Activated CD4-positive, alpha-beta memory T cell treated with anti-CD3 and anti-CD28 coated beads, Interleukin-2, amount 10 ng/mL, durations not matched to agents 7 days and 5 days (primary cell): ENCODE measurements around the gene AIMP2. TPM values are rescaled to one million over a fixed set of nuclear protein-coding genes. Genes with fewer than 3 reads are reported as not detected.
"Not testable (repeated sequence)": the region's sequence is repeated elsewhere in the genome, so short reads cannot be mapped to it uniquely, and the experiment has no call there.

Experiments
- CTCF ChIA-PET: fragments of 350-600 bp; sonication (Branson Sonifier 250); formaldehyde crosslinking; loops from one replicate; lab custom pipeline; 2021; ENCODE audit warnings: antibody characterized with exemption, inconsistent platforms; lab: Charles Lee
- POLR2A ChIA-PET: fragments of 350-600 bp; sonication (Branson Sonifier 250); formaldehyde crosslinking; loops from one replicate; lab custom pipeline; 2021; ENCODE audit warnings: antibody characterized with exemption; lab: Charles Lee
- DNase-seq: peaks from one replicate; pipeline ENCODE4 v3.0.0-alpha.2; 2020
- H3K27ac Mint-ChIP-seq: one replicate; pipeline ENCODE4 v1.8.0; 2021; ENCODE audit warnings: mild to moderate bottlenecking, mixed read lengths
- H3K27me3 Mint-ChIP-seq: one replicate; pipeline ENCODE4 v1.8.0; 2021; ENCODE audit warnings: mixed read lengths
- H3K36me3 Mint-ChIP-seq: one replicate; pipeline ENCODE4 v1.8.0; 2021; ENCODE audit warnings: low read depth, mixed read lengths
- H3K4me1 Mint-ChIP-seq: one replicate; pipeline ENCODE4 v1.8.0; 2021; ENCODE audit warnings: mixed read lengths
- H3K4me3 Mint-ChIP-seq: one replicate; pipeline ENCODE4 v1.8.0; 2021; ENCODE audit warnings: mild to moderate bottlenecking, mixed read lengths
- H3K9me3 Mint-ChIP-seq: one replicate; pipeline ENCODE4 v1.8.0; 2021; ENCODE audit warnings: mixed read lengths
- total RNA-seq, 2 experiments: library from RNA; stranded (reverse); gene quantifications; one replicate each; pipeline ENCODE4 v1.2.3, GENCODE V29; 2021

Gene AIMP2
- total RNA-seq, 2 experiments from 2014 or later: 21.9 to 22.3 TPM

DNA sequence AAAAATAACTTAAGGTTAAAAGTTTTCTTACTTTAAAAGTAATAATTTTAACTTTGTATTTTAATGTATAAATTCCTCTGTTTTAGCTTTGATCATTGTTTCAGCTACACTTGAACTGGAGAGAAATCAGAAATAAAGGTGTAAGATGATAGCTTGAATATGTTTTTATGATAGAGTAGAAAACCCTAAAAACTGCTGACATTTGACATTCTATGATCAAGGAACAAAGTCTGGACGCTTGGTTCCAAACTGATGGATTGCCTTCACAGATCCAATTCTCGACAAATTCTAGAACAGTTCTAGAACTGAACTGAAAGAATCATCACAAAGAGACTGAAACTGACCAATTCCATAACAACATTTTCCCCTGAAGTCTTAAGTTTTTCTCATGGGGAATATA lies 21.9 kb downstream of the AIMP2 start, which contains the start of gene ANKRD61:
ANKRD61 (plus strand) TSS at position 389 of the 400 bp plus-strand sequence; CDS start at position 389, 0 bp downstream.
- no peaks in the 10 kb centered on the region for H3K27me3 Mint-ChIP-seq
- H3K4me1 Mint-ChIP-seq: peaks cover 28% of the 10 kb centered on the region
- ChIA-PET CTCF (interaction anchor here (0.6 kb wide), 1 partner anchor 582 kb away, joined by 3 read pairs; no protein-coding TSS in a partner anchor), POLR2A (interaction anchor here (1.1 kb wide), 1 partner anchor 22 kb away, joined by 3 read pairs; the partner anchor contains the start of genes AIMP2 and PMS2)
- H3K27ac Mint-ChIP-seq: peak within 1 kb of the TSS; percentile 28
- no peak within 1 kb of the TSS for H3K4me3 Mint-ChIP-seq
- no peaks in the 10 kb centered on the region for H3K9me3 Mint-ChIP-seq
- no peak for DNase-seq
- peaks cover 65% of the 10 kb centered on the region for H3K36me3 Mint-ChIP-seq

DNA sequence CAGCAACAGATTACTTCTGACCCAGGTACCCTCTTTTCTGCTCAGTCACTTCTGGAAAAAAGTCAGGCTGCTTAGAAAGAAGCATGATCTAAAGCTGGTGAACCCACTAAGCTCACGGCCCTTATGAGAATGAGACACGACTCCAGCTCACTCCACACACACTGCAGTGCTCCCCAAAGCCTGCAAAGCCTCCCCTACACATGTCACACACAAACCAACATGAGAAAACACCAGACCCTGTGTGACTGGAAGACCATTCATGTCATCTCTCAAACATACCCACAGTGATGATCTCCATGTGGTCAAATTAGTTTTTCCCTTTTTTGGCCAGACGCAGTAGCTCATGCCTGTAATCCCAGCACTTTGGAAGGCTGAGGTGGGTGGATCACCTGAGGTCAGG lies 22.5 kb downstream of the AIMP2 start:
- Mint-ChIP-seq H3K4me1 (peaks cover 22% of the 10 kb centered on the region), H3K9me3 (no peaks in the 10 kb centered on the region), H3K27ac (peak overlapping the region; percentile 28), H3K4me3 (no peak overlapping the region), H3K36me3 (peaks cover 65% of the 10 kb centered on the region), H3K27me3 (no peaks in the 10 kb centered on the region)
- no peak for DNase-seq
- POLR2A ChIA-PET: interaction anchor here (1.1 to 1.3 kb wide), 2 partner anchors 22 to 75 kb away, joined by 3 to 4 read pairs; partner anchors contain the start of genes AIMP2 and PMS2
- CTCF ChIA-PET: no interaction called here

DNA sequence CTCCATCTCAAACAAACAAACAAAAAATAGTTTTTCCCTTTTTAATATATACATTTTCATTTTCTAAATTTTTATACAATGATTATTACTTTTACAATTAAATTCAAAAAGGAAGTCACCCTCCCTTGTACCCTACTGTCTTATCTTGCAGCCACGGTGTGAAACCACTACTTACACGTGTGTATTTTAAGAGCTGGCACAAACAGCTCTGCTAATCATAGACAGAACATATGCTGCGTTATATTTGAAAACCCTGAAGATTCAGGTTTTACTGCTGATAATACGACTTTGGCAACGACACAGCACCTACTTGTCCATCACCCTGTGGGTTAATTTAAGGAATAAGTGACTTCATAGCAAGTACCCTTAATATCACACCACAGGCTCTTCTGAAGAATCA lies 23.1 kb downstream of the AIMP2 start:
- Mint-ChIP-seq H3K4me3 (no peak overlapping the region), H3K36me3 (peaks cover 63% of the 10 kb centered on the region), H3K27ac (no peak overlapping the region), H3K9me3 (no peaks in the 10 kb centered on the region), H3K27me3 (no peaks in the 10 kb centered on the region), H3K4me1 (peaks cover 16% of the 10 kb centered on the region)
- ChIA-PET POLR2A (interaction anchor here (1.1 to 1.3 kb wide), 2 partner anchors 23 to 74 kb away, joined by 3 to 4 read pairs; partner anchors contain the start of genes AIMP2 and PMS2), CTCF (interaction anchor here (0.6 to 1.2 kb wide), 2 partner anchors 176 to 318 kb away, joined by 4 read pairs; no protein-coding TSS in a partner anchor)
- DNase-seq: no peak

DNA sequence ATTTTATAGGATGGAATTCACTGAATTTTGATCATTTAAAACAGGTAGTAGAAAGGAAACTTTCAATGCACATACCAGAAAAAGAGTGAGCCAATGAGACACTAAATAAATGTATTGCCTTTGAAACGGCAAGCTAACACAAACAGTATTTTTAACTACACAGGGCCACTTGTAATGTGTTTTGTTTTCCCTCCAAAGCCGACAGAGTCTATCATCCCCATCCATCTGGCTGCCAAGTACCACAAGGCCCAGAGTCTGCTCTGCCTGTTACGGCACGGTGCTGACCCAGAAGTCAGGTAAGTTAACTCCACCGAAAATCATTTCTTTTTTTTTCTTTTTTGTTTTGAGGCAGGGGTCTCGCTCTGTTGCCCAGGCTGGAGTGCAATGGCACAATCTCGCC lies 23.6 kb downstream of the AIMP2 start:
- H3K27ac Mint-ChIP-seq: no peak overlapping the region
- CTCF ChIA-PET: interaction anchor here (0.6 to 1.2 kb wide), 2 partner anchors 176 to 318 kb away, joined by 4 read pairs; no protein-coding TSS in a partner anchor
- POLR2A ChIA-PET: interaction anchor here (1.3 kb wide), 1 partner anchor 74 kb away, joined by 4 read pairs; no protein-coding TSS in a partner anchor

DNA sequence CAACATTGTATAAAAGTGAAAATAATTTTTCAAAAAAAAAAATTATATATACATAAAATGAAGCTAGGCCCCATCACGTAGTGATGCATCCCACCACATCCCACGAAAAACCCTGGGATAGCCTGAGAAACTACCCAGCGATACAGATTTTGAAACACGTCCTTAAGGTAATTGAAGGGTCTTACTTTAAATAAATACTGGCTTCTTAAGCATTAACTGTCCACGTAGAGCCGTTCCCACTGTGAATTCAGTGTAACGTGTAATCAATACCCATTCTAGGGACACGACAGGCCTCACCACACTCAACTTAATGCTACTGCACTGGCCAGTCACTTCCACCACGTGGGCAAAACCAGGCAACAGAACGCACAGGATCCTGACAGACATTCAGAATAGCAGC lies 26.1 kb downstream of the AIMP2 start:
- peaks cover 57% of the 10 kb centered on the region for H3K36me3 Mint-ChIP-seq
- DNase-seq: no peak
- no peak overlapping the region for H3K4me3 Mint-ChIP-seq
- peaks cover 12% of the 10 kb centered on the region for H3K4me1 Mint-ChIP-seq
- CTCF ChIA-PET: no interaction called here
- no peaks in the 10 kb centered on the region for H3K9me3 Mint-ChIP-seq
- no peak overlapping the region for H3K27ac Mint-ChIP-seq
- H3K27me3 Mint-ChIP-seq: no peaks in the 10 kb centered on the region
- POLR2A ChIA-PET: interaction anchor here (0.7 kb wide), 1 partner anchor 71 kb away, joined by 3 read pairs; no protein-coding TSS in a partner anchor

More for the DNA sequence above, 23.6 kb downstream of the AIMP2 start:
- H3K36me3 Mint-ChIP-seq: peaks cover 61% of the 10 kb centered on the region
- peaks cover 12% of the 10 kb centered on the region for H3K4me1 Mint-ChIP-seq
- no peaks in the 10 kb centered on the region for H3K9me3 Mint-ChIP-seq
- H3K27me3 Mint-ChIP-seq: no peaks in the 10 kb centered on the region
- no peak for DNase-seq
- H3K4me3 Mint-ChIP-seq: no peak overlapping the region

DNA sequence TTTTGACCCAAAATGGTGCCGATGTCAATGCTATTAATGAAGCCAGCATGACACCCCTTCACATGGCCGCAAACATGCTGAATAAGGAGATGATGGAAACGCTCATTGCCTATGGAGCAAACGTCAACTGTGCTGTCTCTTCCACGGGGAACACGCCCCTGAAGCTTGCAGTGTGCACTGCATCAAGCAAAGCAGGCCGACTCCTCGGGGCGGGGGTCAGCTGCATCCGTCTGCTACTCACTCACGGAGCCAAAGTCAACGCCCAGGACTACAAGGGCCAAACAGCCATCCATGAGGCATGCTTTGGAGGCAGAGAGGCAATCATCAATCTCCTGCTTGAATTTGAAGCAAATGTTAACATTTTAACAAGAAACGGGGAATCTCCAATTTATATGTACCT lies 26.6 kb downstream of the AIMP2 start:
- ChIA-PET CTCF (no interaction called here), POLR2A (interaction anchor here (0.7 kb wide), 1 partner anchor 71 kb away, joined by 3 read pairs; no protein-coding TSS in a partner anchor)
- Mint-ChIP-seq H3K9me3 (no peaks in the 10 kb centered on the region), H3K27ac (no peak overlapping the region), H3K4me1 (peaks cover 12% of the 10 kb centered on the region), H3K4me3 (no peak overlapping the region), H3K36me3 (peaks cover 59% of the 10 kb centered on the region), H3K27me3 (no peaks in the 10 kb centered on the region)
- no peak for DNase-seq

DNA sequence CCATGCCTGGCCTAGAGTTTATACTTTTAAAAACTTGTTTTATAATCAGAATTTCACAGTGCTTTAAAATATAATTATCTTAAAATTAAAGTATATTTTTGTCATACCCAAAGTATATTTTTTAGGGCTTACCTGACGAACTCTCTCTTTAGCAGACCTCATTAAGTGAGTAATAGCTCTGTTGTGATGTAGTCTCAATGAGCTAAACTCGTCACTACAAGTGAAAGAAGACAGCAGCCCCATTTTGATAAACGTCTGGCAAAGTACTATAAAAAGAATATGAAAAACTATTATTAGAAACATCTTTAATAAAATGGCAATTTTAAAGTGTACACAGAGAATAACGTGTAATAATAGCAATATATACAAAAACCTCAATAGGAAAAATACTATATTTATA lies 40.7 kb downstream of the AIMP2 start:
- Mint-ChIP-seq H3K27me3 (no peaks in the 10 kb centered on the region), H3K4me1 (peaks cover 7% of the 10 kb centered on the region), H3K9me3 (no peaks in the 10 kb centered on the region), H3K36me3 (peaks cover 34% of the 10 kb centered on the region), H3K4me3 (no peak overlapping the region), H3K27ac (no peak overlapping the region)
- CTCF ChIA-PET: interaction anchor here (1.0 kb wide), 1 partner anchor 52 kb away, joined by 4 read pairs; no protein-coding TSS in a partner anchor
- DNase-seq: no peak
- POLR2A ChIA-PET: no interaction called here

DNA sequence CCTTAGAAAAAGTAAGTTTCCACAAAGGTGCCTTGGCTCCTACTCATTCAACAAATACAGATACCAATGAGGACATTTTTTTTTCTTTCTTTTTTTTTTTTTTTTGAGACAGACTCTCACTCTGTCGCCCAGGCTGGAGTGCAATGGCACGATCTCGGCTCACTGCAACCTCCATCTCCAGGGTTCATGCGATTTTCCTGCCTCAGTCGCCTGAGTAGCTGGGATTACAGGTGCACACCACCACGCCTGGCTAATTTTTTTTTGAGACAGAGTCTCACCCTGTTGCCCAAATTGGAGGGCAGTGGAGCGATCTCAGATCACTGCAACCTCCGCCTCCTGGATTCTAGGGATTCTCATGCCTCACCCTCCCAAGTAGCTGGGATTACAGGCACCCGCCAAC lies 42.1 kb downstream of the AIMP2 start:
- H3K36me3 Mint-ChIP-seq: peaks cover 34% of the 10 kb centered on the region
- H3K4me3 Mint-ChIP-seq, CTCF ChIA-PET, H3K27ac Mint-ChIP-seq, H3K9me3 Mint-ChIP-seq, DNase-seq, POLR2A ChIA-PET, H3K27me3 Mint-ChIP-seq: not testable (repeated sequence)
- peaks cover 12% of the 10 kb centered on the region for H3K4me1 Mint-ChIP-seq

DNA sequence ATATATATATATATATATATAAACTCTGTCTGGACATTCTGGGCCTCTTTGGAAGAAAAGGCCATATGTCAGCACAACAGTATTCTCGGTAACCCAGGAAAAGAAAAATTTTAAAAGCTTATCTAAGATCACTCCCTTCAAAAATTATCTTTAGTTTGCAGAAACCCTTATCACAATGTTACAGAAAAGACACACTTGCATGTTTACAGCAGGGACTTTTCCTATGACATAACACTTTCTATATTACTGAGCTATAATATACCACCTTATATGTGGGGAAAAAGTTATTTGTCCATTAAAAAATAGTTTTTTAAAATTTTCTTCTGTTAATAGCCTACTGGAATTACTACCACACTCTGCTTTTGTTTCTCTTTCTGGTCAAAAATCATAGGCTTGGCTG lies 47.5 kb downstream of the AIMP2 start:
- H3K27ac Mint-ChIP-seq: no peak overlapping the region
- peaks cover 20% of the 10 kb centered on the region for H3K36me3 Mint-ChIP-seq
- peaks cover 25% of the 10 kb centered on the region for H3K4me1 Mint-ChIP-seq
- ChIA-PET CTCF (interaction anchor here (1.0 to 1.4 kb wide), 5 partner anchors 9 to 59 kb away, joined by 3 to 7 read pairs (median 3); partner anchors contain the start of gene PMS2), POLR2A (no interaction called here)
- DNase-seq: no peak
- H3K9me3 Mint-ChIP-seq: no peaks in the 10 kb centered on the region
- H3K4me3 Mint-ChIP-seq: no peak overlapping the region
- H3K27me3 Mint-ChIP-seq: no peaks in the 10 kb centered on the region

DNA sequence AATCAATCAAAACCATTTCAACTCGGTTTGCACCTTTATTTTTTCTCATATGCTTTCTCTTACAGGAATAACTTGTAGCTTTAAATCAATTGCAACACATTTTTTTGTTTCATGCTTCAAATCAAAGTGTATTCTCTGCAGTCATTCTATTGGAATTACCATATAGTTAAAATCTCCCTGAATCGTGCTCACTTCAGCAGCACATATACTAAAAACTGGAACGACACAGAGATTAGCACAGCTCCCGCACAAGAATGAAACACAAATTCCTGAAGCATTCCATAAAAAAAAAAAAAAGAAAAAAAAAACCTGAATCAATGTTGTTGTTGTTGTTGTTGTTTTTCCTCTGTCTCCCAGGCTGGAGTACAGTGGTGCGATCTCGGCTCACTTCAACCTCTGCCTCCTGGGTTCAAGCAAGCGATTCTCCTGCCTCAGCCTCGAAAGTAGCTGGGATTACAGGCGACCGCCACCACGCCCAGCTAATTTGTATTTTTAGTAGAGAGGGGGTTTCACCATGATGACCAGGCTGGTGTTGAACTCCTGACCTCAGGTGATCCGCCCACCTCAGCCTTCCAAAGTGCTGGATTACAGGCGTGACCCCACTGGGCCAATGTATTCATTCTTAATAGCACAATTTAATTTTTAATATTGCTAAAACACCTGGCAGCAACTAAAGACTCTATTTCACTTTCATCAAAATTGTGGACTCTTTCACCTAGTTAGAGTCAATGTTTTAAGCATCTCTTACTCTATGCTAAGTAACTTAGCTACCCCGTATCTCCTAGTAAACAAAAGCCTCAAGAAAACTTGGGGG lies 48.5 kb downstream of the AIMP2 start:
- no peaks in the 10 kb centered on the region for H3K27me3 Mint-ChIP-seq
- peak overlapping the region; percentile 97 for H3K4me3 Mint-ChIP-seq
- H3K27ac Mint-ChIP-seq: peak overlapping the region; percentile 99
- ChIA-PET POLR2A (interaction anchor here (0.7 kb wide), 1 partner anchor 497 kb away, joined by 3 read pairs; no protein-coding TSS in a partner anchor), CTCF (interaction anchor here (0.9 to 1.4 kb wide), 5 partner anchors 10 to 60 kb away, joined by 3 to 7 read pairs (median 3); partner anchors contain the start of gene PMS2)
- peaks cover 25% of the 10 kb centered on the region for H3K4me1 Mint-ChIP-seq
- no peak for DNase-seq
- H3K9me3 Mint-ChIP-seq: no peaks in the 10 kb centered on the region
- H3K36me3 Mint-ChIP-seq: peaks cover 19% of the 10 kb centered on the region

DNA sequence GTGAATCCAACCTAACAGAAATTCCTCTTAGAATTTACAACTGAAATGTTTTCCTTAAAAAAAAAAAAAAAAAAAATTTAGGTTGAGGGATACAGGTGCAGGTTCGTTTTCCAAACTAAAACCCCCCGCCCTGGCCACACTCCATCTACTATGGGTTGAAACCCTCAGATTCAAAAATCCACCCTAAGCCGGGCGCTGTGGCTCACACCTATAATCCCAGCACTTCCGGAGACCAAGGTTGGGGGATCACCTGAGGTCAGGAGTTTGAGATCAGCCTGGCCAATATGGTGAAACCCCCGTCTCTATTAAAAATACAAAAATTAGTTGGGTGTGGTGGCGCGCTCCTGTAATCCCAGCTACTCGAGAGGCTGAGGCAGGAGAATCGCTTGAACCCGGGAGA lies 50.9 kb downstream of the AIMP2 start:
- POLR2A ChIA-PET, H3K27me3 Mint-ChIP-seq, DNase-seq, H3K9me3 Mint-ChIP-seq, H3K36me3 Mint-ChIP-seq, H3K27ac Mint-ChIP-seq: not testable (repeated sequence)
- CTCF ChIA-PET: interaction anchor here (1.0 to 1.4 kb wide), 2 partner anchors 12 to 14 kb away, joined by 3 read pairs; no protein-coding TSS in a partner anchor
- peaks cover 22% of the 10 kb centered on the region for H3K4me1 Mint-ChIP-seq
- H3K4me3 Mint-ChIP-seq: peak overlapping the region; percentile 7

DNA sequence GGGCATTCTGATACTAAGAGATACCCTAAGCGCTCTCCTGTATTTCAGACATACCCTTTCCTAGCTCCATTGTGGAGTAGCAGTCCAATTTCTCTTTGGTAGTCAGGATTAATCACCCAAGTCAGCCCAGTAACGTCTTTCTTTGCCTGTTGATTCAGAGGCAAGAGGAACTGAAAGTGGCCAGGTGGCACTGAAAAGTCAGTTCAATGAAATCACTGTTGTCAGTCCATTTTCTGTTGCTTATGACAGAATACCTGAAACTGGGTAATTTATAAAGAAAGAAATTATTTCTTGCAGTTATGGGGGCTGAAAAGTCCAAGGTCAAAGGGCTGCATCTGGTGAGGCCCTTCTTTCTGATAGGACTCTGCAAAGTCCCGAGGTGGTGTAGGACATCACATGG lies 62.3 kb downstream of the AIMP2 start:
- H3K36me3 Mint-ChIP-seq: no peaks in the 10 kb centered on the region
- H3K9me3 Mint-ChIP-seq: no peaks in the 10 kb centered on the region
- H3K27ac Mint-ChIP-seq: no peak overlapping the region
- H3K4me3 Mint-ChIP-seq: no peak overlapping the region
- CTCF ChIA-PET: no interaction called here
- H3K4me1 Mint-ChIP-seq: no peaks in the 10 kb centered on the region
- DNase-seq: no peak
- POLR2A ChIA-PET: no interaction called here
- no peaks in the 10 kb centered on the region for H3K27me3 Mint-ChIP-seq
